CD14-positive monocyte (primary cell): ENCODE measurements around the gene DPH1. TPM values are rescaled to one million over a fixed set of nuclear protein-coding genes. Genes with fewer than 3 reads are reported as not detected.
A peak's percentile ranks its signal among the peaks of the same experiment; 100 is the strongest.

Source experiments
- DNase-seq, 3 donors: peaks; one replicate each; pipeline ENCODE4 v3.0.0-alpha.2; 2011 to 2022
- H2AFZ ChIP-seq: 2 replicates; pipeline ENCODE4 v1.6.0; 2012; ENCODE audit warnings: mild to moderate bottlenecking, low read depth, low read length, inconsistent platforms; ENCODE audit not compliant: insufficient read depth, poor library complexity, severe bottlenecking
- H3K27ac ChIP-seq, 2 donors: 1 replicate in 1 of 2; 2 replicates in 1 of 2; pipeline ENCODE4 v1.5.1; 2012 to 2013; ENCODE audit warnings: low read length in 2 of 2, control low read depth in 1 of 2, inconsistent platforms in 1 of 2, low read depth in 1 of 2, mild to moderate bottlenecking in 1 of 2
- H3K27me3 ChIP-seq, 2 donors: one replicate each; pipeline versions ENCODE4 v1.6.0 to v1.6.1; 2011 to 2013; ENCODE audit warnings: low read length in 2 of 2; ENCODE audit not compliant: control insufficient read depth in 2 of 2, insufficient read depth in 2 of 2
- H3K36me3 ChIP-seq, 2 donors: replicated peaks in 1 of 2; 1 replicate in 1 of 2; 2 replicates in 1 of 2; pipeline versions ENCODE4 v1.5.1 to v1.6.1; 2012 to 2013; ENCODE audit warnings: low read length in 2 of 2, control low read depth in 1 of 2, inconsistent platforms in 1 of 2, mild to moderate bottlenecking in 1 of 2; ENCODE audit not compliant: insufficient read depth in 2 of 2, control insufficient read depth in 1 of 2
- H3K4me1 ChIP-seq, 2 donors: 1 replicate in 1 of 2; 2 replicates in 1 of 2; pipeline versions ENCODE4 v1.5.1 to v1.6.1; 2012 to 2013; ENCODE audit warnings: low read length in 2 of 2, control low read depth in 1 of 2, inconsistent platforms in 1 of 2, mild to moderate bottlenecking in 1 of 2, moderate library complexity in 1 of 2; ENCODE audit not compliant: insufficient read depth in 2 of 2, control insufficient read depth in 1 of 2
- H3K4me2 ChIP-seq: replicated peaks from 2 replicates; pipeline ENCODE3; 2012; ENCODE audit warnings: low read length, moderate library complexity, mild to moderate bottlenecking; ENCODE audit not compliant: poor library complexity, severe bottlenecking; ENCODE audit errors: extremely low read depth
- H3K4me3 ChIP-seq, 3 experiments: fragments of 200-600 bp in 1 of 3; sonication (generic) in 1 of 3; replicated peaks in 1 of 3; 1 replicate in 2 of 3; 2 replicates in 1 of 3; pipeline ENCODE4 v1.5.1; 2011 to 2013; ENCODE audit warnings: low read length in 3 of 3, mild to moderate bottlenecking in 3 of 3, control low read depth in 2 of 3, low read depth in 2 of 3, inconsistent platforms in 1 of 3, moderate library complexity in 1 of 3
- H3K79me2 ChIP-seq: 2 replicates; pipeline ENCODE4 v1.6.0; 2012; ENCODE audit warnings: mild to moderate bottlenecking, control low read depth, inconsistent platforms, low read length, moderate library complexity; ENCODE audit not compliant: insufficient read depth
- H3K9ac ChIP-seq: 2 replicates; pipeline ENCODE4 v1.6.0; 2017; ENCODE audit warnings: low read length, mild to moderate bottlenecking; ENCODE audit not compliant: insufficient read depth, poor library complexity, severe bottlenecking
- H3K9me3 ChIP-seq, 2 donors: replicated peaks in 1 of 2; 1 replicate in 1 of 2; 2 replicates in 1 of 2; pipeline versions ENCODE4 v1.5.1 to v1.6.1; 2012 to 2013; ENCODE audit warnings: low read length in 2 of 2, control low read depth in 1 of 2; ENCODE audit not compliant: control insufficient read depth in 1 of 2, insufficient read depth in 1 of 2
- H4K20me1 ChIP-seq: 2 replicates; pipeline ENCODE4 v1.6.0; 2012; ENCODE audit warnings: mild to moderate bottlenecking, low read length, control low read depth, moderate library complexity; ENCODE audit not compliant: insufficient read depth
- H3K27ac Mint-ChIP-seq, 7 donors: one replicate each; pipeline ENCODE4 v1.8.0; 2020; ENCODE audit warnings: mild to moderate bottlenecking in 7 of 7, mixed read lengths in 7 of 7, moderate library complexity in 6 of 7, inconsistent platforms in 2 of 7
- H3K27me3 Mint-ChIP-seq, 3 donors: one replicate each; pipeline ENCODE4 v1.8.0; 2021 to 2022; ENCODE audit warnings: low read depth in 3 of 3, mild to moderate bottlenecking in 3 of 3, mixed read lengths in 3 of 3, moderate library complexity in 3 of 3, inconsistent platforms in 1 of 3
- H3K36me3 Mint-ChIP-seq, 2 donors: one replicate each; pipeline ENCODE4 v1.8.0; 2020; ENCODE audit warnings: mixed read lengths in 2 of 2, inconsistent platforms in 1 of 2, mild to moderate bottlenecking in 1 of 2
- H3K4me1 Mint-ChIP-seq: one replicate; pipeline ENCODE4 v1.8.0; 2020; ENCODE audit warnings: mild to moderate bottlenecking, mixed read lengths
- H3K4me3 Mint-ChIP-seq, 2 donors: one replicate each; pipeline ENCODE4 v1.8.0; 2020; ENCODE audit warnings: mild to moderate bottlenecking in 2 of 2, mixed read lengths in 2 of 2, moderate library complexity in 1 of 2
- H3K9me3 Mint-ChIP-seq, 7 donors: one replicate each; pipeline ENCODE4 v1.8.0; 2020 to 2022; ENCODE audit warnings: mixed read lengths in 7 of 7, mild to moderate bottlenecking in 6 of 7, moderate library complexity in 6 of 7, inconsistent platforms in 2 of 7
- WGBS: methylation state at CpG from one replicate; pipeline ENCODE4 v1.1.5; 2013; ENCODE audit warnings: missing lambda C conversion rate; ENCODE audit not compliant: insufficient coverage; 5-methylcytosine and 5-hydroxymethylcytosine counted together
- intact Hi-C, 2 donors: fragments of 100-400 bp; cut with micrococcal nuclease; formaldehyde crosslinking; loops; one replicate each; pipeline versions ENCODE4 v1.15.0 to v1.15.1; 2023
- polyA plus RNA-seq, 3 donors: library from polyadenylated mRNA; depleted of rRNA in 1 of 3; unstranded in 2 of 3; stranded (reverse) in 1 of 3; fragments of 300-500 nt in 2 of 3; fragments of >200 nt in 1 of 3; fragmentation: Illumina TruSeq in 2 of 3; gene quantifications; 1 replicate in 2 of 3; 2 replicates in 1 of 3; pipeline ENCODE4 v1.2.3, GENCODE V29; 2012 to 2021
- TF ChIP-seq, protein P1 (sequence below): fragments of 200-600 bp; IDR thresholded peaks from one replicate; pipeline ENCODE4 v1.8.0; 2022; ENCODE audit warnings: antibody characterized with exemption, mild to moderate bottlenecking

The DPH1 gene
- polyA plus RNA-seq, 3 donors, result 7.5 to 29.4 (median 9.3) TPM

DNA sequence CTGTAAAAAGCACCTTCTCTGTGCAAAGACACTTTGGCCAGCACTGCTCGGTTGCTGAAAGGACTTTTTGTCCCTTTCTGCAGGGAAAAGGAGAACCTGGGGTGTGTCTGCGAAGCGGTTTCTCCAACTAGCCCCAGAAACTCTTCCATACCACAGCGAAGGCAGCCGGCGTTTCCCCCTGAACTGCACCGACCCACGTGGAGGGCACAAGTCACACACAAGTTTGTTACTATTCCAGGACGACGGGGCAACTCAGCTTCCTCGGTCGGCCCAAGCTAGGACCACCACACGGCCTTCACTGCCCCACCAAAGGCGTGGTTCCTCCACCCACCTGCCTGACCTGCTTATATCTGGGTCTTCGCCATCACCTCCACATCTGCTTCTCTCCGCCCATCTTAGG, 6.7 kb upstream of the DPH1 start:
- Mint-ChIP-seq H3K9me3 (peaks cover 0 to 23% (median 14%) of the 10 kb centered on the region in 7 donors), H3K27ac (peak overlapping the region in 1 of 7 donors; percentile 80), H3K4me1 (peaks cover 26% of the 10 kb centered on the region), H3K27me3 (peaks cover 53 to 92% (median 69%) of the 10 kb centered on the region in 3 donors), H3K36me3 (peaks cover 5 to 7% of the 10 kb centered on the region in 2 donors), H3K4me3 (peak overlapping the region; percentile 60 to 68)
- H3K9me3 ChIP-seq, result peaks cover 8 to 9% of the 10 kb centered on the region in 2 donors
- WGBS, result 31% methylated on average over 12 of the region's 16 CpGs
- peaks cover 27 to 76% of the 10 kb centered on the region in 2 donors for H3K27me3 ChIP-seq
- H3K79me2 ChIP-seq, result no peaks in the 10 kb centered on the region
- peak overlapping the region in 1 of 3 experiments; percentile 24 for H3K4me3 ChIP-seq
- peak overlapping the region; percentile 84 for H3K4me2 ChIP-seq
- intact Hi-C loops, result loop anchor here in 1 of 2 donors (10.0 kb wide), 1 partner anchor 138 kb away; no protein-coding TSS in a partner anchor
- TF ChIP-seq, protein P1, sequence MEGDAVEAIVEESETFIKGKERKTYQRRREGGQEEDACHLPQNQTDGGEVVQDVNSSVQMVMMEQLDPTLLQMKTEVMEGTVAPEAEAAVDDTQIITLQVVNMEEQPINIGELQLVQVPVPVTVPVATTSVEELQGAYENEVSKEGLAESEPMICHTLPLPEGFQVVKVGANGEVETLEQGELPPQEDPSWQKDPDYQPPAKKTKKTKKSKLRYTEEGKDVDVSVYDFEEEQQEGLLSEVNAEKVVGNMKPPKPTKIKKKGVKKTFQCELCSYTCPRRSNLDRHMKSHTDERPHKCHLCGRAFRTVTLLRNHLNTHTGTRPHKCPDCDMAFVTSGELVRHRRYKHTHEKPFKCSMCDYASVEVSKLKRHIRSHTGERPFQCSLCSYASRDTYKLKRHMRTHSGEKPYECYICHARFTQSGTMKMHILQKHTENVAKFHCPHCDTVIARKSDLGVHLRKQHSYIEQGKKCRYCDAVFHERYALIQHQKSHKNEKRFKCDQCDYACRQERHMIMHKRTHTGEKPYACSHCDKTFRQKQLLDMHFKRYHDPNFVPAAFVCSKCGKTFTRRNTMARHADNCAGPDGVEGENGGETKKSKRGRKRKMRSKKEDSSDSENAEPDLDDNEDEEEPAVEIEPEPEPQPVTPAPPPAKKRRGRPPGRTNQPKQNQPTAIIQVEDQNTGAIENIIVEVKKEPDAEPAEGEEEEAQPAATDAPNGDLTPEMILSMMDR, result no peak
- no peak overlapping the region for H3K27ac ChIP-seq
- no peak for DNase-seq
- no peak overlapping the region for H3K9ac ChIP-seq
- H4K20me1 ChIP-seq, result no peaks in the 10 kb centered on the region
- H3K4me1 ChIP-seq, result peaks cover 26 to 37% of the 10 kb centered on the region in 2 donors
- H3K36me3 ChIP-seq, result no peaks in the 10 kb centered on the region
- H2AFZ ChIP-seq, result no peak overlapping the region

GRCh38 chr17:2023692-2024571, 6.0 kb upstream of the DPH1 start:
- H3K27ac ChIP-seq, result no peak overlapping the region
- WGBS, result under 1% methylated on average over 82 of the region's 85 CpGs
- TF ChIP-seq, protein P1, result no peak
- Mint-ChIP-seq H3K9me3 (peaks cover 0 to 23% (median 14%) of the 10 kb centered on the region in 7 donors), H3K27ac (peak overlapping the region in 5 of 7 donors; percentile 41 to 87 (median 66)), H3K36me3 (peaks cover 5 to 7% of the 10 kb centered on the region in 2 donors), H3K4me3 (peak overlapping the region; percentile 80 to 96), H3K4me1 (peaks cover 26% of the 10 kb centered on the region), H3K27me3 (peaks cover 59 to 95% (median 75%) of the 10 kb centered on the region in 3 donors)
- no peaks in the 10 kb centered on the region for H4K20me1 ChIP-seq
- intact Hi-C loops, result loop anchor here in 1 of 2 donors (10.0 kb wide), 1 partner anchor 139 kb away; no protein-coding TSS in a partner anchor
- DNase-seq, result peak; percentile 72 to 84 (median 80)
- H3K4me1 ChIP-seq, result peaks cover 26 to 37% of the 10 kb centered on the region in 2 donors
- peak overlapping the region; percentile 84 for H3K4me2 ChIP-seq
- peaks cover 8 to 9% of the 10 kb centered on the region in 2 donors for H3K9me3 ChIP-seq
- H3K9ac ChIP-seq, result peak overlapping the region; percentile 32
- H3K4me3 ChIP-seq, result peak overlapping the region; percentile 10 to 75 (median 22)
- no peaks in the 10 kb centered on the region for H3K36me3 ChIP-seq
- H3K27me3 ChIP-seq, result peaks cover 27 to 83% of the 10 kb centered on the region in 2 donors
- H3K79me2 ChIP-seq, result no peaks in the 10 kb centered on the region
- peak overlapping the region; percentile 77 for H2AFZ ChIP-seq
